Erythroblast (primary cell): Measurements from ENCODE around the gene CAV1.

Experiments
- DNase-seq, 2 experiments: peaks; one replicate each; lab custom pipeline; 2025; lab: John Stamatoyannopoulos, UW
- GATA1 ChIP-seq: IDR thresholded peaks from 2 replicates; pipeline ENCODE4 v1.6.1; 2011; ENCODE audit warnings: low read depth, mild to moderate bottlenecking, control low read depth, low read length, moderate library complexity
- POLR2A ChIP-seq: IDR thresholded peaks from 2 replicates; pipeline ENCODE4 v1.6.1; 2011; ENCODE audit warnings: mild to moderate bottlenecking, low read length

The CAV1 gene

GRCh38 chr7:116530107-116530820 lies 5.4 kb downstream of the CAV1 start:
- TF ChIP-seq POLR2A = no peak
- TF ChIP-seq GATA1 = no peak
- no peak for DNase-seq

GRCh38 chr7:116532102-116532688 lies 7.4 kb downstream of the CAV1 start:
- no peak for DNase-seq
- TF ChIP-seq POLR2A = no peak
- TF ChIP-seq GATA1 = no peak

GRCh38 chr7:116534790-116535189 lies 10.0 kb downstream of the CAV1 start:
- no peak for TF ChIP-seq POLR2A
- no peak for TF ChIP-seq GATA1
- no peak for DNase-seq

GRCh38 chr7:116535416-116535815 lies 10.6 kb downstream of the CAV1 start:
- DNase-seq = no peak
- no peak for TF ChIP-seq POLR2A
- TF ChIP-seq GATA1 = no peak

GRCh38 chr7:116538138-116538537 lies 13.3 kb downstream of the CAV1 start:
- TF ChIP-seq POLR2A (no peak), GATA1 (no peak)
- DNase-seq = no peak

- TF ChIP-seq POLR2A (no peak), GATA1 (no peak)
- no peak for DNase-seq
Measured at GRCh38 chr7:116539879-116540278, 15.0 kb downstream of the CAV1 start.

- TF ChIP-seq GATA1 (no peak), POLR2A (no peak)
- DNase-seq = no peak
Measured at GRCh38 chr7:116540743-116541142, 15.9 kb downstream of the CAV1 start.

- no peak for DNase-seq
- no peak for TF ChIP-seq GATA1
- TF ChIP-seq POLR2A = no peak
Measured at GRCh38 chr7:116541951-116542350, 17.1 kb downstream of the CAV1 start.

- TF ChIP-seq POLR2A (no peak), GATA1 (no peak)
- no peak for DNase-seq
Measured at GRCh38 chr7:116542618-116543017, 17.8 kb downstream of the CAV1 start.

GRCh38 chr7:116543664-116544063 lies 18.8 kb downstream of the CAV1 start:
- no peak for DNase-seq
- TF ChIP-seq POLR2A (no peak), GATA1 (no peak)

GRCh38 chr7:116544487-116544886 lies 19.7 kb downstream of the CAV1 start:
- no peak for DNase-seq
- no peak for TF ChIP-seq POLR2A
- TF ChIP-seq GATA1 = no peak

GRCh38 chr7:116545411-116545993 lies 20.7 kb downstream of the CAV1 start:
- TF ChIP-seq GATA1 (no peak), POLR2A (no peak)
- no peak for DNase-seq

GRCh38 chr7:116546054-116546453 lies 21.2 kb downstream of the CAV1 start:
- no peak for DNase-seq
- TF ChIP-seq POLR2A (no peak), GATA1 (no peak)

- no peak for DNase-seq
- TF ChIP-seq POLR2A = no peak
- TF ChIP-seq GATA1 = no peak
Measured at GRCh38 chr7:116546916-116547315, 22.1 kb downstream of the CAV1 start.
